Osteoblast (primary cell): ENCODE measurements around the gene OR7D4. TPM values are rescaled to one million over a fixed set of nuclear protein-coding genes. Genes with fewer than 3 reads are reported as not detected.

Source experiments
- DNase-seq: peaks from one replicate; pipeline ENCODE4 v3.0.0; 2011; ENCODE audit warnings: low spot score, mixed read lengths; ENCODE audit not compliant: insufficient read length; ENCODE audit errors: missing footprints
- H2AFZ ChIP-seq: 2 replicates; pipeline ENCODE4 v1.6.0; 2011; ENCODE audit warnings: mild to moderate bottlenecking, low read length
- H3K27ac ChIP-seq: 2 replicates; pipeline ENCODE4 v1.5.1; 2011; ENCODE audit warnings: mild to moderate bottlenecking, low read depth, low read length, moderate library complexity
- H3K27me3 ChIP-seq: 2 replicates; pipeline ENCODE4 v1.6.0; 2012; ENCODE audit warnings: mild to moderate bottlenecking, control low read depth, inconsistent platforms, low read length, moderate library complexity; ENCODE audit not compliant: insufficient read depth
- H3K36me3 ChIP-seq: 2 replicates; pipeline ENCODE4 v1.5.1; 2011; ENCODE audit warnings: mild to moderate bottlenecking, low read length, control low read depth, moderate library complexity; ENCODE audit not compliant: insufficient read depth
- H3K4me1 ChIP-seq: 2 replicates; pipeline ENCODE4 v1.5.1; 2011; ENCODE audit warnings: mild to moderate bottlenecking, low read length, control low read depth, moderate library complexity; ENCODE audit not compliant: insufficient read depth
- H3K4me2 ChIP-seq: 2 replicates; pipeline ENCODE4 v1.6.0; 2011; ENCODE audit warnings: mild to moderate bottlenecking, low read length; ENCODE audit not compliant: insufficient read depth
- H3K4me3 ChIP-seq: fragments of 200-600 bp; sonication (generic); 3 replicates; pipeline ENCODE4 v1.5.1; 2012; ENCODE audit warnings: mild to moderate bottlenecking, low read length, inconsistent platforms; ENCODE audit not compliant: insufficient read depth
- H3K79me2 ChIP-seq: 2 replicates; pipeline ENCODE4 v1.6.0; 2012; ENCODE audit warnings: mild to moderate bottlenecking, low read length, control low read depth, inconsistent platforms; ENCODE audit not compliant: insufficient read depth
- H3K9me3 ChIP-seq: 2 replicates; pipeline ENCODE4 v1.5.1; 2011; ENCODE audit warnings: low read depth, low read length, control low read depth
- H4K20me1 ChIP-seq: 2 replicates; pipeline ENCODE4 v1.6.0; 2012; ENCODE audit warnings: mild to moderate bottlenecking, low read length, control low read depth; ENCODE audit not compliant: insufficient read depth
- CTCF ChIP-seq: IDR thresholded peaks from 2 replicates; pipeline ENCODE4 v1.5.1; 2011; ENCODE audit warnings: mild to moderate bottlenecking, low read depth, low read length, moderate library complexity; ENCODE audit errors: extremely low read depth
- total RNA-seq: library from RNA; depleted of rRNA; stranded (reverse); fragments of >200 nt; gene quantifications from 2 replicates; pipeline ENCODE4 v1.2.3, GENCODE V29; 2012

OR7D4 gene
- total RNA-seq, 1 donor = not detected

- Histone ChIP-seq H3K27ac (no peak overlapping the region), H3K4me2 (no peak overlapping the region), H3K36me3 (no peaks in the 10 kb centered on the region), H3K27me3 (no peaks in the 10 kb centered on the region), H2AFZ (no peak overlapping the region), H3K4me1 (no peaks in the 10 kb centered on the region), H3K4me3 (no peak overlapping the region), H4K20me1 (no peaks in the 10 kb centered on the region), H3K9me3 (no peaks in the 10 kb centered on the region), H3K79me2 (no peaks in the 10 kb centered on the region)
- no peak for DNase-seq
- no peak for TF ChIP-seq CTCF
These were observed 29.9 kb downstream of the OR7D4 start for GRCh38 chr19:9189535-9189934.

- no peaks in the 10 kb centered on the region for H3K9me3 ChIP-seq
- H2AFZ ChIP-seq = no peak overlapping the region
- no peaks in the 10 kb centered on the region for H4K20me1 ChIP-seq
- no peaks in the 10 kb centered on the region for H3K27me3 ChIP-seq
- TF ChIP-seq CTCF = no peak
- H3K4me3 ChIP-seq = no peak overlapping the region
- H3K4me2 ChIP-seq = no peak overlapping the region
- H3K4me1 ChIP-seq = no peaks in the 10 kb centered on the region
- no peak for DNase-seq
- no peak overlapping the region for H3K27ac ChIP-seq
- H3K36me3 ChIP-seq = no peaks in the 10 kb centered on the region
- H3K79me2 ChIP-seq = no peaks in the 10 kb centered on the region
These were observed 32.2 kb downstream of the OR7D4 start for GRCh38 chr19:9187191-9187590.

- Histone ChIP-seq H3K4me2 (no peak overlapping the region), H3K27me3 (no peaks in the 10 kb centered on the region), H4K20me1 (no peaks in the 10 kb centered on the region), H3K79me2 (no peaks in the 10 kb centered on the region), H3K4me3 (no peak overlapping the region), H3K27ac (no peak overlapping the region), H2AFZ (no peak overlapping the region), H3K36me3 (no peaks in the 10 kb centered on the region), H3K4me1 (no peaks in the 10 kb centered on the region), H3K9me3 (no peaks in the 10 kb centered on the region)
- no peak for DNase-seq
- no peak for TF ChIP-seq CTCF
These were observed 36.4 kb downstream of the OR7D4 start for GRCh38 chr19:9183000-9183399.

GRCh38 chr19:9178901-9179300 lies 40.5 kb downstream of the OR7D4 start, which contains the start of gene OR7D2:
OR7D2 (plus strand) TSS chr19:9178979; CDS start chr19:9185782, 6,803 bp downstream.
- no peaks in the 10 kb centered on the region for H3K9me3 ChIP-seq
- no peak for DNase-seq
- no peak within 1 kb of the TSS for H3K27ac ChIP-seq
- H3K4me1 ChIP-seq = no peaks in the 10 kb centered on the region
- no peak within 1 kb of the TSS for H2AFZ ChIP-seq
- H3K79me2 ChIP-seq = no peaks in the 10 kb centered on the region
- no peaks in the 10 kb centered on the region for H4K20me1 ChIP-seq
- H3K4me2 ChIP-seq = no peak within 1 kb of the TSS
- TF ChIP-seq CTCF = no peak
- no peak within 1 kb of the TSS for H3K4me3 ChIP-seq
- H3K36me3 ChIP-seq = no peaks in the 10 kb centered on the region
- H3K27me3 ChIP-seq = no peaks in the 10 kb centered on the region
